ENCODE measurements around the gene SINHCAF.

DNA sequence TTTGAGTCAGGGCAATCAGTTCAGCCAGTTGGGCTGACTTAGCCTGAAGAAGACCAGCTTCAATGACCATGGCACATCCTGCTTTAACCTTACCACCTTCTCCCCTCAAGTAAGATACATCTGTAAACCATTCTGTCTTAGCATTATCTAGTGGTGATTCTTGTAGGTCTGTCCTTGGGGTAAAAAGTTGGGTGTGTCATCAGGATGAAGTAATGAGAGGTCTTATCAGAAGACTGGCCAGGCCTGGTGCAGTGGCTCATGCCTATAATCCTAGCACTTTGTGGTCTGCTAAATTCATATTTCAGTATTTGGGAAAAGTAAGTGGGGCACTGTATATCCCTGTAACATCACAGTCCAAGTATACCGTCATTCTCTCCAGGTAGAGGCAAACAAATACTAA lies 19.1 kb downstream of the SINHCAF start:
- TF ChIP-seq ARNTL (CRISPR knock-in tag; IDR thresholded peaks at IDR 0.05; ENCODE audit: borderline replicate concordance, low read depth) (no peak), OSR1 (CRISPR knock-in tag; IDR thresholded peaks at IDR 0.05) (no peak), PPARA (CRISPR knock-in tag; IDR thresholded peaks at IDR 0.05; ENCODE audit: borderline replicate concordance) (no peak), RARB (CRISPR knock-in tag; IDR thresholded peaks at IDR 0.05) (no peak), GLIS3 (CRISPR knock-in tag; IDR thresholded peaks at IDR 0.05) (no peak), ZC3H10 (CRISPR knock-in tag; IDR thresholded peaks at IDR 0.05) (no peak), ZNF8 (CRISPR knock-in tag; IDR thresholded peaks at IDR 0.05) (no peak)
- TF ChIP-seq, protein P1, sequence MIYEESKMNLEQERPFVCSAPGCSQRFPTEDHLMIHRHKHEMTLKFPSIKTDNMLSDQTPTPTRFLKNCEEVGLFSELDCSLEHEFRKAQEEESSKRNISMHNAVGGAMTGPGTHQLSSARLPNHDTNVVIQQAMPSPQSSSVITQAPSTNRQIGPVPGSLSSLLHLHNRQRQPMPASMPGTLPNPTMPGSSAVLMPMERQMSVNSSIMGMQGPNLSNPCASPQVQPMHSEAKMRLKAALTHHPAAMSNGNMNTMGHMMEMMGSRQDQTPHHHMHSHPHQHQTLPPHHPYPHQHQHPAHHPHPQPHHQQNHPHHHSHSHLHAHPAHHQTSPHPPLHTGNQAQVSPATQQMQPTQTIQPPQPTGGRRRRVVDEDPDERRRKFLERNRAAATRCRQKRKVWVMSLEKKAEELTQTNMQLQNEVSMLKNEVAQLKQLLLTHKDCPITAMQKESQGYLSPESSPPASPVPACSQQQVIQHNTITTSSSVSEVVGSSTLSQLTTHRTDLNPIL (CRISPR knock-in tag; IDR thresholded peaks at IDR 0.05; ENCODE audit: low read depth): no peak
- TF ChIP-seq, protein P2, sequence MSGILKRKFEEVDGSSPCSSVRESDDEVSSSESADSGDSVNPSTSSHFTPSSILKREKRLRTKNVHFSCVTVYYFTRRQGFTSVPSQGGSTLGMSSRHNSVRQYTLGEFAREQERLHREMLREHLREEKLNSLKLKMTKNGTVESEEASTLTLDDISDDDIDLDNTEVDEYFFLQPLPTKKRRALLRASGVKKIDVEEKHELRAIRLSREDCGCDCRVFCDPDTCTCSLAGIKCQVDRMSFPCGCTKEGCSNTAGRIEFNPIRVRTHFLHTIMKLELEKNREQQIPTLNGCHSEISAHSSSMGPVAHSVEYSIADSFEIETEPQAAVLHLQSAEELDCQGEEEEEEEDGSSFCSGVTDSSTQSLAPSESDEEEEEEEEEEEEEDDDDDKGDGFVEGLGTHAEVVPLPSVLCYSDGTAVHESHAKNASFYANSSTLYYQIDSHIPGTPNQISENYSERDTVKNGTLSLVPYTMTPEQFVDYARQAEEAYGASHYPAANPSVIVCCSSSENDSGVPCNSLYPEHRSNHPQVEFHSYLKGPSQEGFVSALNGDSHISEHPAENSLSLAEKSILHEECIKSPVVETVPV (CRISPR knock-in tag; IDR thresholded peaks at IDR 0.05): no peak
- TF ChIP-seq, protein P3, sequence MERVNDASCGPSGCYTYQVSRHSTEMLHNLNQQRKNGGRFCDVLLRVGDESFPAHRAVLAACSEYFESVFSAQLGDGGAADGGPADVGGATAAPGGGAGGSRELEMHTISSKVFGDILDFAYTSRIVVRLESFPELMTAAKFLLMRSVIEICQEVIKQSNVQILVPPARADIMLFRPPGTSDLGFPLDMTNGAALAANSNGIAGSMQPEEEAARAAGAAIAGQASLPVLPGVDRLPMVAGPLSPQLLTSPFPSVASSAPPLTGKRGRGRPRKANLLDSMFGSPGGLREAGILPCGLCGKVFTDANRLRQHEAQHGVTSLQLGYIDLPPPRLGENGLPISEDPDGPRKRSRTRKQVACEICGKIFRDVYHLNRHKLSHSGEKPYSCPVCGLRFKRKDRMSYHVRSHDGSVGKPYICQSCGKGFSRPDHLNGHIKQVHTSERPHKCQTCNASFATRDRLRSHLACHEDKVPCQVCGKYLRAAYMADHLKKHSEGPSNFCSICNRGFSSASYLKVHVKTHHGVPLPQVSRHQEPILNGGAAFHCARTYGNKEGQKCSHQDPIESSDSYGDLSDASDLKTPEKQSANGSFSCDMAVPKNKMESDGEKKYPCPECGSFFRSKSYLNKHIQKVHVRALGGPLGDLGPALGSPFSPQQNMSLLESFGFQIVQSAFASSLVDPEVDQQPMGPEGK (CRISPR knock-in tag; IDR thresholded peaks at IDR 0.05; ENCODE audit: borderline replicate concordance): no peak

All from SK-N-SH treated with all-trans-retinoic acid at 6 μM for 48 hours (cell line).